Effector CD8-positive, alpha-beta T cell (primary cell): Measurements from ENCODE around the gene RFC3.
A peak's percentile ranks its signal among the peaks of the same experiment; 100 is the strongest.
"Not testable (repeated sequence)": the region's sequence is repeated elsewhere in the genome, so short reads cannot be mapped to it uniquely, and the experiment has no call there.

ENCODE experiments used
- DNase-seq: peaks from one replicate; lab custom pipeline; 2025; lab: John Stamatoyannopoulos, UW
- total RNA-seq, 4 experiments: gene quantifications; one replicate each; lab custom pipeline; 2026; lab: John Stamatoyannopoulos, UW

The RFC3 gene, protein sequence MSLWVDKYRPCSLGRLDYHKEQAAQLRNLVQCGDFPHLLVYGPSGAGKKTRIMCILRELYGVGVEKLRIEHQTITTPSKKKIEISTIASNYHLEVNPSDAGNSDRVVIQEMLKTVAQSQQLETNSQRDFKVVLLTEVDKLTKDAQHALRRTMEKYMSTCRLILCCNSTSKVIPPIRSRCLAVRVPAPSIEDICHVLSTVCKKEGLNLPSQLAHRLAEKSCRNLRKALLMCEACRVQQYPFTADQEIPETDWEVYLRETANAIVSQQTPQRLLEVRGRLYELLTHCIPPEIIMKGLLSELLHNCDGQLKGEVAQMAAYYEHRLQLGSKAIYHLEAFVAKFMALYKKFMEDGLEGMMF
- 5.5 to 12.5 (median 7.5) reads per million in 4 experiments for total RNA-seq

DNA sequence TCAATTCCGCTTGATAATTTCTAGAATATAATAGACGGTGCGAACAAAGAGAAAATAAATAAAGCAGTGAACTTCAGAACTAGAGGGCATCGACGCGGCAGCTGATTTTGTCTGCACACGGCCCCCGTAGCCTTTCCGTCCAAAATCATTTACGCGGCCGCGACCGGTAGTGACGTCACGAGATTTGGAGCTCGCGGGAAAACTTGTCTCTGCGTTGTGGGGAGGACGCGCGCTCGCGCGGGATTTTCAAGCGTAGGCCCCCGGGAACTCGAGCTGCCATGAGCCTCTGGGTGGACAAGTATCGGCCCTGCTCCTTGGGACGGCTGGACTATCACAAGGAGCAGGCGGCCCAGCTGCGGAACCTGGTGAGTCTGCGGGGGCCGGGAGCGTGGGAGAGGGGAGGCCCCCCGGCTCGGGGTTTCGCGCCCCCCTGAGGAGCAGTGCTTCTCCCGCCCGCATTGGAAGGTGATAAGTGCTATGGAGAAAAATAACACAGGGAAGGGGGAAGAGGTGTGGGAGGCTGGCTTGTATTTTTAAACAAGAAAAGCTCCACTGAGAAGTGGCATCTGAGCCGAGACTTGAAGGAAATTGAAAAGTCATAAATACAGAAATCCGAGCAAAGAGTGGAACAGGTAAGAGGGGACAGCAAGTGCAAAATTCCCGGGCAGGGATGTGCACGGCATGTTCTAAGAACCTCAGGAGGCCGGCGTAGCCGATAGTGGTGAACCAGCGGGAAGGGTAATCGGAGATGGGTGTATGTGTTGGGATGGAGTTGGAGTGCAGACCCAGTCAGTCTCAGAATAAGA is at the start of gene RFC3:
TSS of gene RFC3 (plus strand) at position 249 of the 806 bp plus-strand sequence. CDS start at position 279, 30 bp downstream.
- peak; percentile 85 for DNase-seq

- no peak for DNase-seq
These were observed 46.7 kb upstream of the RFC3 start for GRCh38 chr13:33771296-33771695.

GRCh38 chr13:33773790-33774462 is 44.0 kb upstream of the RFC3 start:
- no peak for DNase-seq

DNA sequence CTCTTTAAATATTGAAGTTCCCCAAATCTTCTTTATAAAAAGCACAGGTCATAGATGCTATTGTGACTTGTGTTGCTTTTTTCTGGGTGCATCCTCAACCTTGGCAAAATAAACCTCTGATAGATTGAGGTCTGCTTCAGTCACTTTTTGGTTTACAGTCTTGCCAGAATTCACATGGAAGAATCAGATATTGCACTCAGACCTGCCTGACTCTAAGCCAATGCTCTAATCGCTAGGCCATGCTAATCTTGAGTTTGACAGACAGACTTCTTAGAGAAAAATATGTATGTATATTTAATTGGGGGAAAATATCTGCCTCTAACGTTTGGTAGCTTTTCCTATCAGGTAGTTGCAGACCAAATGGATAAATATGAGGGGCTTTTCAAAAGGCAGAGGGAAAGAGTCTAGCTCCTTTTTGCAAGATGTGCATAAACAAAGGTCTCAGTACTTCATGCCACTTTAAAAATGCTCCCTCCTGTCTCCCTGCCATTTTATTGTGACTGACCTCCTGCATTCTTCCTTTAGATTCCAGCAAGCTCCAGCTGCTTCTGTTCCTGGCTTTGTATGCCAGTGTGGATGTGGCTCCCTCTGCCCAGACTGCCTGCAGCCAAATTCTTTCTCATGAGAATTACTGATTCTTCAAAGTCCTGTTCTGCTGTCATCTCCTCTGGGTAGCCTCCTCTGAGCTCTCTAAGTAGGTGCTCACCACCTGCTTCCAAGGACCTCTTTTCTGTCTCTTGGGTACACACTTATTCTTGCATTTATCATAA is 42.4 kb upstream of the RFC3 start:
- no peak for DNase-seq

GRCh38 chr13:33776239-33776881 is 41.6 kb upstream of the RFC3 start:
- no peak for DNase-seq

- no peak for DNase-seq
These were observed 35.3 kb upstream of the RFC3 start for GRCh38 chr13:33782631-33783030.

DNA sequence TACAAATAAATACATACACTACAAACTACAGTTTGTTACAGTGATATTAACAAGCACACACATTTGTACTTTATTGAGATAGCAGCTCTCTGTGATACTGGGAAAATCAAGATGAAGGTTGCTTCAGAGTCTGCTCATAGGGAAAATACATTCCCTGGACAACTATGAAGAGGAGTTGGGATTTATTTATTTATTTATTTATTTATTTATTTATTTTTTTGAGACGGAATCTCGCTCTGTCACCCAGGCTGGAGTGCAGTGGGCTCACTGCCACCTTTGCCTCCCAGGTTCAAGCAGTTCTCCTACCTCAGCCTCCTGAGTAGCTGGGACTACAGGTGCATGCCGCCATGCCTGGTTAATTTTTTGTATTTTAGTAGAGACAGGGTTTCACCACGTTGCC is 34.7 kb upstream of the RFC3 start:
- not testable (repeated sequence) for DNase-seq

DNA sequence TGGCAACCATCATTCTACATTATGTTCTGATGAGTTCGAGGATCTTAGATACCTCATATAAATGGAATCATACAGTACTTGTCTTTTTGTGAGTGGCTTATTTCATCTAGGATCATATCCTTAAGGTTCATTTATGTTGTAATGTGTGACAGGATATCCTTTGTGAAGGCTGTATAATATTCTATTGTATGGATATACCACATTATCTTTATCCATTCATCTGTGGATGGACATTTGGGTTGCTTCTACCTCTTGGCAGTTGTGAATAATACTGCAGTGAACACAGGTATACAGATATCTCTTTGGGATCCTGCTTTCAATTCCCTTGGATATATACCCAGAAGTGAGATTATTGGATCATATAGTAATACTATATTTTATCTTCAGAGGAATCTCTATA is 33.2 kb upstream of the RFC3 start:
- DNase-seq: no peak

GRCh38 chr13:33785384-33785783 is 32.6 kb upstream of the RFC3 start:
- no peak for DNase-seq

DNA sequence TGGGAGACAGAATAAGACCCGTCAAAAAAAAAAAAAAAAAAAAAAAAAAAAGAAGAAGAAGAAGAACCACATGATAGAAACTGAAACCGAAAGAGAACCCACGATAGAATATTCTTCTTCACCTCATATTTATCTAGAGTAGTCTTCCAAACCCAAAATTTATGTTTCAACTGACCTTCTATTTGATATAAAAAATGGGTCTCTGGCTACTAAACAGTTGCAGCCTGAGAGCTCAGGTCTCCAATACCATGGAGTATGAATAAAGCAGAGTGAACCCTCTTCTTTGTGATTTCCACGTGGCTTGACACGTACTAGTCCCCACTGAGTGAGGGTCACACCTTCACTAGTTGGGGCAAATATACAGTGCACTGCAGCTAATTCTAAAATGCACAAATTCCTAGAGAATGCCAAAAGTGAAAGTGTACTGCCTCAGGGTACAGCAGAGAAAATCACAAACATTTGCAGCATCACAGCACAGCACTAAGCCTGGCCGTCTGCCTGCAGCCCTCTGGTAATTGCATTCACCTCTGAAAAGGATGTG is 30.8 kb upstream of the RFC3 start:
- no peak for DNase-seq

DNA sequence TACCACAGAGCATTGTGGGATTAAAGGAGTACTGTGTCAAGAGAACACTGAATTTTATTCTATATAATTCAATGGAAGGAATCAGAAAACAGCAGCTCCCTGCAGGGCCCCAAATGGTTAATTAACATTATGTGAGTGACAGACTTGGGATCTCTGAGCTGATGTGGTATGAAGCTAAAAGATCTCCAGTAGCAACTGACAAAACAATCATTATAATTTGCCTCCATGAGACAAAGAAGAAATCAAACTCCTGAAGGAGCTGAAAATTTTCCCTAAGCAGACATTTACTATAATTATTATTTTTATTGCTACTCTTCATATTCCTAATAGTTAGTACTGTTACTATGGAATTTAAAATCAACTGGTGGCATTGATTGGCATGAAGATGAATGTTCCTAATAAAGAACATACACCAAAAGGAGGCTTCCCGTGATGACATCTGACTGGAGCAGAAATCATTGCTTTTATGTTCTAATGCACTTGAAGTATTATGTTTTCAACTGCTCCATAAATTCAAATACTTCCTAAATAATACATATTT is 28.8 kb upstream of the RFC3 start:
- no peak for DNase-seq

DNA sequence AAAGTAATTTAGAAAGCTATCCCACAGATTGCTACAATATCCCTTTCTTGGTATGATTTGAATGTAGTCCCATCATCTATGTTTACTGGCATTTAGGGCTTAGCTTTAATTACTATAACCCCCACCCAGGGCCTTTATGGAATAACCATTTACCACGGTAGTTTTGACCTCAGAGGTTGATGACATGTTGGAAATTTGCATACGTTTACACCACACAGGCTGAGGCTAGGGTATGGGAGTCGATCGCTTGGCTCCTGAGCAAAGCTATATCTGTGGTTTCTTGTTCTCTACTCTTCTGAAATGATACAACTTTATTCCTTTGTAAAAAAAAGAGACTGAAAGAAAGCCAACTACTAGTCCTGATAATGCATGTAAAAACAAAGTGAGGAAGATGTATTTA is 28.2 kb upstream of the RFC3 start:
- DNase-seq: no peak

DNA sequence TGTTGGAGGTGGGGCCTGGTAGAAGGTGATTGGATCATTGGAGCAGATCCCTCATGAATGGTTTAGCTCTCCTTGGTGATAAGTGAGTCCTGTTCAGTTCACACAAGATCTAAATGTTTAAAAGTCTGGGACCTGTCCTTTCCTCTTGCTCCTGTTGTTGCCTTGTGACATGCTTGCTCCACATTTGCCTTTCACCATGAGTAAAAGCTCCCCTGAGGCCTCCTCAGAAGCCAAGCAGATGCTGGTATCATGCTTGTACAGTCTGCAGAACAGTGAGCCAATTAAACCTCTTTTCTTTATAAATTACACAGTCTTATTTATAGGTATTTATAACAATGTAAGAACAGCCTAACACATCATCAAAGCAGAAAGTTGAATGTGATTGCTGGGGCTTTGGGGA is 24.2 kb upstream of the RFC3 start:
- no peak for DNase-seq

DNA sequence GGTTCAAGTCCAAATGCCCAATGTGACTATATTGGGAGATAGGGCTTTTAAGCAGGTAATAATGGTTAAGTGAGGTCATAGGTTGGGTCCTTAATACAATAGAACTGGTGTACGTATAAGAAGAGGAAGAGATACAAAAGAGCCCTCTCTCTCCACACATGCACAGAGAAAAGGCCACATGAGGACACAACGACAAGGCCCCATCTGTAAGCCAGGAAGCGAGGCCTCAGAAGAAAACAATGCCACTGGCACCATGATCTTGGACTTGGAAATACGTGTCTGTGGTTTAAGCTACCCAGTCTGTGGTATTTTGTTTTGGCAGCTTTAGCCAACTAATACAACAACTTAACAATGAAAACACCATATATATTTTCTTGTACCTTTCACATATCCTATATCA is 23.4 kb upstream of the RFC3 start:
- DNase-seq: no peak

DNA sequence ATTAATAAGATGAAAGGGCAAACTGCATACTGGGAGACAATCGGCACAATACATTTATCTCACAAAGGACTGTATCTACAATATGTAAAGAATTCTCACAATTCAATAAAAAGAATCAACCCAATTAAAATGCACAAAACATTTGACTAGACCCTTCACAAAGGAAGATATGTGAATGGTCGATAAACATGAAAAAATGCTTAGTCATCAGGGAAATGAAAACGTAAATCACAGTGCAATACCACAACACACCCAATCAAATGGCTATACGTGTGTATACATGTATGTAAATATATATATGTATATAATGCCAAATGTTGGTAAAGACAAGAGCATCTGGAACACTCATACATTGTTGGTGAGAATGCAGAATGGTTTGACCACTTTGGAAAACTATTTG is 21.9 kb upstream of the RFC3 start:
- DNase-seq: no peak

DNA sequence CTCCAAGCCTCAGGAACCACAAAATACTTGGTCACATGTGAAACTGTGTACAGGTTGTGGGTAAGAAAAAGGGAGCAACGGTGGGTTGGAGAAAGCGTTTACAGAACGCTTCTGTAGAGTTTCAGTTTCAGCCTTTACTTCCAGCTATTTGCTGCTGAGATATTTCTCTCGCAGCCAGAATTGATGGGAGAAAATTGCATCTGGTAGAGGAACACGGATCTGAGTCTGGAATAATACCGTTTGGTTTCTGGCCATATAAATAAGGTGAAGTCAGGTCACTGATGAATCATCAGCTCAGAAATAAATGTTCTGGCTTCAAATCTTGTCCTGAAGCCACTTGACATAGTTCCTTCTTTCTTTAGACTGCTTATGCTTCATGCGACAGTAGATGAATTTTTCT is 20.3 kb upstream of the RFC3 start:
- DNase-seq: no peak

DNA sequence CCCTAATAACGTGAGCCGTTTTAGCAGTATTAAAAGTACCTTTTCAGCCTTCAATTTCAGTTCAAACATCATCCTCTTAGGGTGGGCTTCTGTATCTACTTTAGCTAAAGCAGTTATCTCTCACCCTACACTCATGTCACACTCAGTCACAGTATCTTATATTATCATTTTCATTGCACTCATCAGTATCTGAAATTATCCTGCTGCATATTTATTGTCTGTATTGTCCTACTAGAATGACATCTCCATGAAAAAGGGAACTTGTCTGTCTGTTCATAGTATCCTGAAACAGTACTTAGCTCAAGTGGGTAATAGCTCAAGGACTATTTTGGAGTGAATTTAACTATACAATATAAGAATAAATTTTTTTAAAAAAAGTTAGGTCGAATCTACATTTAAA is 19.9 kb upstream of the RFC3 start:
- no peak for DNase-seq

- DNase-seq: no peak
These were observed 17.9 kb upstream of the RFC3 start for GRCh38 chr13:33799950-33800592.

DNA sequence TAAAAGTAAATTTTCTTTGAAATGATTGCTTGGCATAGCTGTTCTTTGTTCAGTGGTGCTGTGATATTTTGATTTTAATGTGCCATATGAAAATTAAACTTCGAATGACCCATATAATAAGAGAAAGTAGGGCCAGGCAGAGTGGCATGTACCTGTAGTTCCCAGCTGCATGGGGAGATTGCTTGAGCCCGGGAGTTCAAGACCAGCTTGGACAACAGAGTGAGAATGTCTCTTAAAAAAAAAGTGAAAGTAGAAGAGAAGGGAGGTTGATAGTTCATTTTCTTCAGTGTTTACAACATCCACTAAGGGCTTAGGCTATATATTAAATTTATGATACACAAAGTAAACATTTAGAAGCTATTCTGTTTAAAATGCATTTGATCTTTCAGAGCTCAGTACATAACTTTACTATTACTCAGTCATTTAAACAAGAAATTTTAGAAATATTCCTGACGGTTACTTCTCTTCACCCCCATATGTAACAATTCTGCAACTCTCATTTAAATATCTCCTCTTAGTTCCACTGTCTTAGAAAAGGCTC is 17.2 kb upstream of the RFC3 start:
- no peak for DNase-seq
